ENCODE results near the gene PABPN1L.
"Not testable (repeated sequence)": the region's sequence is repeated elsewhere in the genome, so short reads cannot be mapped to it uniquely, and the experiment has no call there.

PABPN1L gene

DNA sequence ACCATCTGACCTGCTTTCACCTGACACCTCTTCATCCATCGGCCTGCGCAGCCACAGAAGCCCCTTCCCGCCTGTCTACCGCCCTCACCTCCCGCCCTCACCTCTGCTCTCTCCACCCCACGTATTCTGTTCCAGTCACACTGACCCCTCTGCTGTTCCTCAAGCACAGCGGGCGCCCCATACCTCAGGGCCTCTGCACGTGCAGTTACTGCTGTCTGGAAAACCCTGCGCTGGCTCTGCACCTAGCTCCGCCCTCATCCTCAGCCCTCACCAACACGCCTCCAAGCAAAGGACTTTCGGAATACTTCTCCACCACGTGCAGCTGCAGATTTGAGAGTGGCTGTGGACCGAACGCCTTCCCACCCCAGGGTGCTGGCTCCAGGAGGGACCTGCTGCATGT is 24.6 kb upstream of the PABPN1L start:
- CTCF ChIA-PET, result no interaction called here

DNA sequence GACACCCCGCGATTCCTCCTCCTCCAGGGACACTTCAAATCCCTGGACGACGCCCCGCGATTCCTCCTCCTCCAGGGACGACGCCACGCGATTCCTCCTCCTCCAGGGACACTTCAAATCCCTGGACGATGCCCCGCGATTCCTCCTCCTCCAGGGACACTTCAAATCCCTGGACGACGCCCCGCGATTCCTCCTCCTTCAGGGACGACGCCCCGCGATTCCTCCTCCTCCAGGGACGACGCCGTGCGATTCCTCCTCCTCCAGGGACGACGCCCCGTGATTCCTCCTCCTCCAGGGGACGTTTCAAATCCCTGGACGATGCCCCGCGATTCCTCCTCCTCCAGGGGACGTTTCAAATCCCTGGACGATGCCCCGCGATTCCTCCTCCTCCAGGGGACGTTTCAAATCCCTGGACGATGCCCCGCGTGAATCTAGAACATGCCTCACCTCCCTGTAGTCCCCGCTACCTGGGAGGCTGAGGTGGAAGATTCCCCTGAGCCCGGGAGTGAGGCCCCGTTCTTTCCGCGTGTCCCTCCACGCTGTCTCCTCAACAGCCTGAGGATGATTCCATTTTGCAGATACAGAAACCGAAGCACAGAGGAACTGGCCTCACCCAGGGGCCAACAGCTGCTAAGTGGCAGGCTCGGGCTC is 23.4 kb upstream of the PABPN1L start:
- not testable (repeated sequence) for DNase-seq (ENCODE audit: extremely low spot score)

More for the DNA sequence above, 24.6 kb upstream of the PABPN1L start:
- TF ChIP-seq CTBP1 (IDR thresholded peaks at IDR 0.05; ENCODE audit: borderline replicate concordance) (no peak), LEF1 (IDR thresholded peaks at IDR 0.05; ENCODE audit: borderline replicate concordance) (no peak), BHLHE40 (IDR thresholded peaks at IDR 0.05; ENCODE audit: borderline replicate concordance) (no peak), ZNF384 (IDR thresholded peaks at IDR 0.05) (no peak), ELF4 (IDR thresholded peaks at IDR 0.05) (no peak), HDGF (IDR thresholded peaks at IDR 0.05; ENCODE audit: borderline replicate concordance) (no peak), NFRKB (IDR thresholded peaks at IDR 0.05) (no peak), FOXA1 (IDR thresholded peaks at IDR 0.05) (no peak), SUZ12 (IDR thresholded peaks at IDR 0.05) (no peak), L3MBTL2 (conservative IDR thresholded peaks at IDR 0.05) (no peak), ARNT (IDR thresholded peaks at IDR 0.05) (no peak), FOXK2 (IDR thresholded peaks at IDR 0.05) (no peak), TARDBP (IDR thresholded peaks at IDR 0.05) (no peak), FOXM1 (IDR thresholded peaks at IDR 0.05; ENCODE audit: borderline replicate concordance) (no peak), SP1 (IDR thresholded peaks at IDR 0.05) (no peak)
- TF ChIP-seq, protein P1, sequence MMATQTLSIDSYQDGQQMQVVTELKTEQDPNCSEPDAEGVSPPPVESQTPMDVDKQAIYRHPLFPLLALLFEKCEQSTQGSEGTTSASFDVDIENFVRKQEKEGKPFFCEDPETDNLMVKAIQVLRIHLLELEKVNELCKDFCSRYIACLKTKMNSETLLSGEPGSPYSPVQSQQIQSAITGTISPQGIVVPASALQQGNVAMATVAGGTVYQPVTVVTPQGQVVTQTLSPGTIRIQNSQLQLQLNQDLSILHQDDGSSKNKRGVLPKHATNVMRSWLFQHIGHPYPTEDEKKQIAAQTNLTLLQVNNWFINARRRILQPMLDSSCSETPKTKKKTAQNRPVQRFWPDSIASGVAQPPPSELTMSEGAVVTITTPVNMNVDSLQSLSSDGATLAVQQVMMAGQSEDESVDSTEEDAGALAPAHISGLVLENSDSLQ (IDR thresholded peaks at IDR 0.05), result no peak
- no peak for DNase-seq (ENCODE audit: extremely low spot score)
- POLR2A ChIA-PET, result interaction anchor here (1.0 kb wide), 1 partner anchor 10 kb away, joined by 3 read pairs; no protein-coding TSS in a partner anchor

GRCh38 chr16:88888461-88889387 is 22.3 kb upstream of the PABPN1L start:
- POLR2A ChIA-PET, result no interaction called here
- CTCF ChIA-PET, result no interaction called here
- TF ChIP-seq CTBP1 (IDR thresholded peaks at IDR 0.05; ENCODE audit: borderline replicate concordance) (no peak), FOXM1 (IDR thresholded peaks at IDR 0.05; ENCODE audit: borderline replicate concordance) (no peak), FOXA1 (IDR thresholded peaks at IDR 0.05) (no peak), ZNF384 (IDR thresholded peaks at IDR 0.05) (no peak), HDGF (IDR thresholded peaks at IDR 0.05; ENCODE audit: borderline replicate concordance) (no peak), NFRKB (IDR thresholded peaks at IDR 0.05) (no peak), ELF4 (IDR thresholded peaks at IDR 0.05) (no peak), SP1 (IDR thresholded peaks at IDR 0.05) (no peak), BHLHE40 (IDR thresholded peaks at IDR 0.05; ENCODE audit: borderline replicate concordance) (no peak), FOXK2 (IDR thresholded peaks at IDR 0.05) (no peak), SUZ12 (IDR thresholded peaks at IDR 0.05) (no peak)
- TF ChIP-seq, protein P1 (IDR thresholded peaks at IDR 0.05), result no peak
- no peak for DNase-seq (ENCODE audit: extremely low spot score)

More for the DNA sequence above, 23.4 kb upstream of the PABPN1L start:
- CTCF ChIA-PET, result not testable (repeated sequence)
- POLR2A ChIA-PET, result interaction anchor here (0.6 kb wide), 1 partner anchor 23 kb away, joined by 3 read pairs; no protein-coding TSS in a partner anchor

- ChIA-PET CTCF (no interaction called here), POLR2A (no interaction called here)
- DNase-seq (ENCODE audit: extremely low spot score), result no peak
- TF ChIP-seq ELF4 (IDR thresholded peaks at IDR 0.05) (no peak), FOXK2 (IDR thresholded peaks at IDR 0.05) (no peak), LEF1 (IDR thresholded peaks at IDR 0.05; ENCODE audit: borderline replicate concordance) (no peak), NFRKB (IDR thresholded peaks at IDR 0.05) (no peak), FOXM1 (IDR thresholded peaks at IDR 0.05; ENCODE audit: borderline replicate concordance) (no peak), FOXA1 (IDR thresholded peaks at IDR 0.05) (no peak)
- TF ChIP-seq, protein P1 (IDR thresholded peaks at IDR 0.05), result no peak
These were observed 21.6 kb upstream of the PABPN1L start for GRCh38 chr16:88888057-88888456.

DNA sequence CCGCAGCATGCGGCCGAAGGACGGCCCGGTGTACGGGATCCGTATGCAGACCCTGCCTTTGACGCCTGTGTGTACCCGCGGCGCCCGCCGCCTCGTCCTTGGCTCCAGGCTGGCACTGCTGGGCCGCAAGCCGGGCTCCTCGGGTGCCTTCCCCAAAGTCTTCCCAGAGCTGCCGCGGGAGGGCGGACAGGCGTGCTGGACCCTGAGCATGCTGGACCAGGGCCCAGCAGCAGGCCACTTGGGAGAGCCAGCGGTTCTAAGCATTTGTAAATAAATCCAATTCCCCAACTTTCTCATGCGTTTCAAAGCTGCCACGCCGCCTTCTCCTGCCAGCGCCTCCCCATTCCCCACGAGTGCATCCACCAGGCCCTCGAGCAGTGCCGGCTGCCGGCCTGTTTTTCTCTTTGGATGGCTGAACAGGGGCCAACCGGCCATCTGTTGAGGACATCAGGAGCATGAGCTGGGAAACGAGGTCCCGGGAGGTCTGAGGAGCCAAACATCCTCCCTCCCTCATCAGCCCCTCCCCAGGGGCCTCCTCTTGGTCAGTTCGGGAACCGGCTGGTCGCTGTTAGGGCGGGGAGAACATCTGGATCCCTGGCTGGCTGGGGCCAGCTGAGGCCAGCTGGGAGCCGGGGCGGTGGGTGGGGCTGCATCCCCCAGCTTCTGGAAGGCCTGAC is 20.5 kb upstream of the PABPN1L start:
- ChIA-PET POLR2A (no interaction called here), CTCF (no interaction called here)
- TF ChIP-seq BHLHE40 (IDR thresholded peaks at IDR 0.05; ENCODE audit: borderline replicate concordance) (no peak), SP1 (IDR thresholded peaks at IDR 0.05) (no peak), ELF4 (IDR thresholded peaks at IDR 0.05) (no peak), FOXK2 (IDR thresholded peaks at IDR 0.05) (no peak), HDGF (IDR thresholded peaks at IDR 0.05; ENCODE audit: borderline replicate concordance) (no peak), L3MBTL2 (conservative IDR thresholded peaks at IDR 0.05) (no peak), NFRKB (IDR thresholded peaks at IDR 0.05) (no peak), CTBP1 (IDR thresholded peaks at IDR 0.05; ENCODE audit: borderline replicate concordance) (no peak), ARNT (IDR thresholded peaks at IDR 0.05) (no peak)
- no peak for DNase-seq (ENCODE audit: extremely low spot score)

DNA sequence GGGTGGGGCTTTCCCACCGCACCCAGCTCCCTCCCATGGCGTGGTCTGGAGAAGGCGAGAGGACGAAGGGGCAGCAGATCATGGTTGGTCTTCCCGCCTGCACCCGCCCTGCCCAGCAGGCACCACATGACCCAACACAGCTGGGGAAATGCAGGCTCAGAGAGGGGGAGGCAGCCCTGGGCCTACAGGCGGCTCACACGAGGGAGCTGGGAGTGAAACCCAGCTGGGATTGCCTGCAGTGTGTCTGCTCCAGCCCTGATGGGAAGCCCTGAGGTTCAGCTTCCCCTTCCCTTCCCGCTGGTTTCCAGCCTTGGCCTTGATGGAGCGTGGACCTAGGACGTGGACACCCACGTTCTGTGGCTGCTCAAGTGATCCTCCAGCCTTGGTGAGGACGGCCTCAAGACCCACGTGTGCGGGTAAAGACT is 20.0 kb upstream of the PABPN1L start:
- TF ChIP-seq, protein P1 (IDR thresholded peaks at IDR 0.05), result no peak
- TF ChIP-seq FOXM1 (IDR thresholded peaks at IDR 0.05; ENCODE audit: borderline replicate concordance), result no peak
- TF ChIP-seq SUZ12 (IDR thresholded peaks at IDR 0.05), result no peak
- no peak for TF ChIP-seq ARNT (IDR thresholded peaks at IDR 0.05)
- TF ChIP-seq NFRKB (IDR thresholded peaks at IDR 0.05), result no peak
- no peak for TF ChIP-seq BHLHE40 (IDR thresholded peaks at IDR 0.05; ENCODE audit: borderline replicate concordance)
- no peak for TF ChIP-seq FOXK2 (IDR thresholded peaks at IDR 0.05)
- TF ChIP-seq LEF1 (IDR thresholded peaks at IDR 0.05; ENCODE audit: borderline replicate concordance), result no peak
- no peak for TF ChIP-seq CTBP1 (IDR thresholded peaks at IDR 0.05; ENCODE audit: borderline replicate concordance)
- TF ChIP-seq TARDBP (IDR thresholded peaks at IDR 0.05), result no peak
- ChIA-PET POLR2A (no interaction called here), CTCF (no interaction called here)
- DNase-seq (ENCODE audit: extremely low spot score), result no peak
